Right lobe of liver (tissue), 4 donors: ENCODE measurements around the gene WNT7A.

ENCODE experiments used
- POLR2A ChIP-seq: fragments of 450-650 bp; IDR thresholded peaks from one replicate; pipeline ENCODE4 v1.6.1; 2017; ENCODE audit warnings: antibody characterized with exemption, mild to moderate bottlenecking
- TF ChIP-seq, protein P1 (sequence below), 4 donors: fragments of 200-600 bp in 3 of 4; fragments of 450-650 bp in 1 of 4; IDR thresholded peaks; one replicate each; pipeline versions ENCODE4 v1.5.1 to v1.8.0; 2016 to 2022; ENCODE audit warnings: antibody characterized with exemption in 4 of 4, mild to moderate bottlenecking in 2 of 4
- donor health status: DM: no; HTN: no; CAD: no.
- donor health status: DM: no; HTN: no; CAD: no.
- donor health status: DM: no; HTN: yes; CAD: no.

- TF ChIP-seq, protein P1, sequence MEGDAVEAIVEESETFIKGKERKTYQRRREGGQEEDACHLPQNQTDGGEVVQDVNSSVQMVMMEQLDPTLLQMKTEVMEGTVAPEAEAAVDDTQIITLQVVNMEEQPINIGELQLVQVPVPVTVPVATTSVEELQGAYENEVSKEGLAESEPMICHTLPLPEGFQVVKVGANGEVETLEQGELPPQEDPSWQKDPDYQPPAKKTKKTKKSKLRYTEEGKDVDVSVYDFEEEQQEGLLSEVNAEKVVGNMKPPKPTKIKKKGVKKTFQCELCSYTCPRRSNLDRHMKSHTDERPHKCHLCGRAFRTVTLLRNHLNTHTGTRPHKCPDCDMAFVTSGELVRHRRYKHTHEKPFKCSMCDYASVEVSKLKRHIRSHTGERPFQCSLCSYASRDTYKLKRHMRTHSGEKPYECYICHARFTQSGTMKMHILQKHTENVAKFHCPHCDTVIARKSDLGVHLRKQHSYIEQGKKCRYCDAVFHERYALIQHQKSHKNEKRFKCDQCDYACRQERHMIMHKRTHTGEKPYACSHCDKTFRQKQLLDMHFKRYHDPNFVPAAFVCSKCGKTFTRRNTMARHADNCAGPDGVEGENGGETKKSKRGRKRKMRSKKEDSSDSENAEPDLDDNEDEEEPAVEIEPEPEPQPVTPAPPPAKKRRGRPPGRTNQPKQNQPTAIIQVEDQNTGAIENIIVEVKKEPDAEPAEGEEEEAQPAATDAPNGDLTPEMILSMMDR (IDR thresholded peaks at IDR 0.05) = no peak
- no peak for TF ChIP-seq POLR2A
Observed at GRCh38 chr3:13865581-13865980, 14.3 kb downstream of the WNT7A start.
